HG02981 (cell line): Measurements from ENCODE around the gene CEP192.
"Not testable (repeated sequence)": the region's sequence is repeated elsewhere in the genome, so short reads cannot be mapped to it uniquely, and the experiment has no call there.

Experiments used
- ATAC-seq: cut with Tn5 transposase; IDR thresholded peaks from one replicate; pipeline ENCODE4 v1.9.1; 2021; ENCODE audit warnings: mild to moderate bottlenecking, moderate library complexity; ENCODE audit not compliant: unreplicated experiment

The CEP192 gene

DNA sequence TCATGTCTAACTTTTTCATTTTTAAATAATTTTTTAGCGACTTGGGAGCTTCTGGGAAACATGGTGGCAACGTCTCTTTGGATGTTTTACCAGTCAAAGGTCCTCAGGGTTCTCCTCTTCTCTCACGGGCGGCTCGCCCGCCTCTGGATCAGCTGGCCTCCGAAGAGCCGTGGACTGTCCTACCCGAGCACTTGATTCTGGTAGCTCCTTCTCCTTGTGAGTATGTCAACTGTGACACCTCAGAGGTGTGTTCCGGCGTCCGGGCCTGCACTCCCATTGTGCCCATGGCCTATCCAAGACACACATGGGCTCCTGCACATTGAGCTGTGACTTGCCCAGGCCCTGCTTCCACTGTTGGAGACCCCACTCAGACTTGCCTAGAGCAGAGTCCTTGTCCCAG lies 104.3 kb downstream of the CEP192 start:
- no peak for ATAC-seq

DNA sequence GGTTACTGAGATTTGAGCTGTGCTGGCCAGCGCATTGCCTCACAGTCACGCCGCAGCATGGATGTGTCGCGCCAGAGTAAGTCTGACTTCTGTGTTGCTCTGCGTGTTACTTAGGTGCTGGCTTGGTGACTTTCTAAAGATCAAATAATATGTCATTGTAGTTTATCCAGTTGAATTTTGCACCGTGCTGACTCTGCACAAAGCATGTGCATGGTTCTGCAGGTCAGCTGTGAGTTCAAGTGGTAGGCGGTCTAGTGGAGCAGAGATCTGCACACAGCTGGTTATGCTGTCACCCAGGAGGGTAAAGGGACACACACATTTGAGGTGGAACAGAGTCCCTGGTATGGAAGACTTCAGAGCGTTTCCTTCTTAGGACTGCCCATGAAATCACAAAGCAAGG lies 105.1 kb downstream of the CEP192 start:
- no peak for ATAC-seq

GRCh38 chr18:13096719-13097118 lies 105.6 kb downstream of the CEP192 start:
- no peak for ATAC-seq

DNA sequence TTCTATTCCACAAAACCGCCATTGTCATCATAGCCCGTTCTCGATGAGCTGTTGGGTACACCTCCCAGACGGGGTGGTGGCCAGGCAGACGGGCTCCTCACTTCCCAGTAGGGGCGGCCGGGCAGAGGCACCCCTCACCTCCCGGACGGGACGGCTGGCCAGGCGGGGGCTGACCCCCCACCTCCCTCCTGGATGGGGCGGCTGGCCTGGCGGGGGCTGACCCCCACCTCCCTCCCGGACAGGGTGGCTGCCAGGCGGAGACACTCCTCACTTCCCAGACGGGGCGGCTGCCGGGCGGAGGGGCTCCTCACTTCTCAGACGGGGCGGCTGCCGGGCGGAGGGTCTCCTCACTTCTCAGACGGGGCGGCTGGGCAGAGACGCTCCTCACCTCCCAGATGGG lies 106.9 kb downstream of the CEP192 start:
- ATAC-seq = not testable (repeated sequence)

- ATAC-seq = no peak
These were observed 108.0 kb downstream of the CEP192 start for GRCh38 chr18:13099113-13099512.

DNA sequence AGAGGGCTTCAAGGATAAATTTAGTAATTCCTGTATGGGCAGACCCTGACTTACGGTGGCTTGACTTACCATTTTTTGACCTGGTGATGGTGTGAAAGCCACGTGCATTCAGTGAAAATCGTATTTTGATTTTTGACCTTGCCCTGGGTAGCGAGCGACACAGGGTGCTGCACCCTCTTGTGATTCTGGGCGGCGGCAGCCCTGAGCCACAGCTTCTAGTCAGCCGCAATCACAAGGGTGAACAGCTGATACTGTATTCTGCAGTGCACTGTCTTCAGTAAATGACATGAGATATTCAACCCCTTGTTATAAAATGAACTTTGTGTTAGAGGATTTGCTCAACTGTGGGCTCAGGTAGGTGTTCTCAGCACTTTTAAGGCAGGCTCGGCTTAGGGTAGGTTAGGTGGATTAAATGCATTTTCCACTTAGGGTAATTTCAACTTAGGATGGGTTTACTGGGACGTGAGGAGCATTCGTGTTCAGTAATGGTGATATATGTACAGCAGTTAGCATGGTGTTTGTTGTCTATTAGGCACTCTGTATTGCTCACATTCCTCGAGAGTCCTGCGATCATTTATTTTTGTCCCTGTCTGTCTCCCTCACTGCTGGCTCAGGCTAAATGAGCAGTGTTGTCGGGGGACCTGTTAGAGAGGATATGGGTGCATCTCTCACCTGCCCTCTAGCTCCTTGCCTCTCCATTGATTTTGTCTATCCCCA lies 109.9 kb downstream of the CEP192 start:
- ATAC-seq = no peak

DNA sequence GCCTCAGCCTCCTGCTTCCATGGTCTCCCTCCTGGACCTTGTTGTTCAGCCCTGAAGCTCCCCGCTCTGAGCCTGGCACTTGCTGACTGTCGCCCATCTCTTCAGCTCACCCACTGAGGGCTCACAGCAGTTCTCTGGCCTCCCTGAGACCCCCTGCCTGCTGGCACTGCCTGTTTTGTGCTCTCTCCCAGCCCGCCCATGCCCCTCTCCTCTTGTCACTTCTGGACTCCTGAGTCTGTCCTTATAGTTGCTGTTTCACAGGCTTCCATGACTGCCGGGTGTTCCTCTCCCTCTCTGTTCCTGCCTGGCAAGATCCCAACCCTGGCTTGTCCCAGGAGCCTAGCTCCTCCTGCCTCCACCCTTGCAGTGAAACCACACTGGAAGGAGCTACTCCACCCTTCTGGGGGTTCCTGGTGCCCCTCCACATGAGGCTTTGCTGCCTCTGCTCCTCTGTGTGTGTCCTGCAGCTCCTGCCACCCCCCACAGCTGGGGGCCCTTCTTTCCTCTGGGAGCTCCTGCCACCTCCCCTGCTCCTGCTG lies 110.6 kb downstream of the CEP192 start:
- no peak for ATAC-seq

- no peak for ATAC-seq
These were observed 112.2 kb downstream of the CEP192 start for GRCh38 chr18:13103366-13103765.

GRCh38 chr18:13105059-13105458 lies 113.9 kb downstream of the CEP192 start:
- no peak for ATAC-seq

- no peak for ATAC-seq
These were observed 115.9 kb downstream of the CEP192 start for GRCh38 chr18:13107074-13107473.

- ATAC-seq = no peak
These were observed 117.2 kb downstream of the CEP192 start for GRCh38 chr18:13108330-13108729.

- ATAC-seq = no peak
These were observed 119.4 kb downstream of the CEP192 start for GRCh38 chr18:13110559-13110958.

DNA sequence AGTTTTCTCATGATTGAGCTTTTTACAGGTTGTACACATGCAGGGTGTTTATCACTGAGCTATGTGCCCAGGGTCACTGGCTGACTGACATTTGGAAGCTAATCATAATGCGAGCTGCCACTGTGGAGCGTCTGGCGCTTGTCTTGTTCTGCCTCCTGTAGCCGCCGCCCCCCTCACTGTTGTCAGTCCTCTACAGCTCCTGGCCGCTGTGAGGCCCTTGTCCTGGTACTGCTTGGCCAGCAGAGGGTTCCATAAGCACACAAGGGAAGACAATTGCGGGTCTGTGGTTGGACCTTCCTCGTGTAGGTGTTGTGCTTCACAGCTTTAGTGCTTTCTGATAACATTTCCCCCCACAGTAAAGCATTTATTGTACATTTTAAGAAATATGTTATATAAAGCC lies 121.8 kb downstream of the CEP192 start:
- ATAC-seq = no peak

GRCh38 chr18:13120255-13120654 lies 129.1 kb downstream of the CEP192 start:
- no peak for ATAC-seq

DNA sequence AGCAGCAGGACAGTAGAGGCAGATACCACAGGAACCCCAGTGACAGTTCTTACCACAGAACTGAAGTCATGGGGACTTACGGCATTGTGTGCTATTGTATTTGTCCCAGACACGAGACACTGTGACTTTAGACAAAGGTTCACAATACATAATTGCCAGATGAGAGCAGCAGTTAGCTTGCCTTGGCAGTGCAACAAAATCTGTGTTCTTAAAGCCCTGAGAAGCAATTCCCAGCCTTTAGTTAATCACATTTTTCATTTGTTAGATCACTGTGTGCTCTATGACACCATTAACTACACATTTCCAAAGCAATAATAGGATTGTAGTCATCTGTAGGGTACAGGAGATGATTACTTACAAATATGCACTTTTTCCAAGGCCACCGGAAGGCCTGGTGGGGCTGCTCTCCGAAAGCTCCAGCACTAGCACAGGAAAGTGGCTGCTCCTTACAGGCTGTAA lies 129.8 kb downstream of the CEP192 start:
- ATAC-seq = no peak

- ATAC-seq = no peak
These were observed 133.2 kb downstream of the CEP192 start for GRCh38 chr18:13124411-13124810.

GRCh38 chr18:13125191-13125590 lies 134.0 kb downstream of the CEP192 start:
- ATAC-seq = no peak

DNA sequence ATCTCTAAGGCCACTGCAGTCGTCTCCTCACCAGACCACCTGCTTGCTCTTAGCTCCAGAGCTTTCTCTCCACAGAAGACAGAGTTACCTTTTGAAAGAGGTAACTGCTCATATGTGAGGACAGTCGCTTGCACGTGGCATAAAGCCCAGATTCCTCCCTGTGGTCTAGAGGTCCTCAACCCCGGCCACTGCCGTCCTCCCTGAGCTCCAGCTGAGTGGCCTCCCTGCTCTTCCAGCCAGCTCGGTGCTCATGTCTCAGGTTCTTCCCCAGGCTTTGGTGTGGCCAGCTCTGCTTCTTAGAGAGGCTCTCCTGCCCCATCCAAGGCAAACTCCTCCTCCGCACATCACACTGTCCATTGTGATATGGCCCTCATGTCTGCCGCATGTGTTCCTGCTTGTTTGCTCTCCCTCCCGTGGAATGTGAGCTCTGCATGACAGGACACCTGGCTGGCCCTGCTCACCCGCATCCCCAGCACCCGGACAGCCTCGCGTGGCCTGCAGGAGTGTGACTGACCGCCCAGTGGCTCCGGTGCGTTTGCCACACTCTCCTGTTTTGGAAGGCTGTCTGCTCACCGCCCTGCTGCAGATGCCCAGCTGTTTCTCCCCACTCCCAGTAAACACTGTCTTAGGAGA lies 135.9 kb downstream of the CEP192 start:
- ATAC-seq = no peak

GRCh38 chr18:13131283-13131682 lies 140.1 kb downstream of the CEP192 start:
- ATAC-seq = no peak

GRCh38 chr18:13134551-13135401 lies 143.6 kb downstream of the CEP192 start:
- ATAC-seq = no peak
